HFFc6 (cell line): ENCODE data around the gene MAP4K4. TPM values are rescaled to one million over a fixed set of nuclear protein-coding genes. Genes with fewer than 3 reads are reported as not detected.

Experiments
- DNase-seq: peaks from one replicate; pipeline ENCODE4 v3.0.0-alpha.2; 2018
- H3K27ac Mint-ChIP-seq: 2 replicates; pipeline ENCODE4 v1.8.0; 2020; ENCODE audit warnings: mild to moderate bottlenecking, mixed read lengths
- H3K27me3 Mint-ChIP-seq: 2 replicates; pipeline ENCODE4 v1.8.0; 2021; ENCODE audit warnings: mild to moderate bottlenecking, moderate library complexity, mixed read lengths; ENCODE audit not compliant: insufficient read depth
- H3K36me3 Mint-ChIP-seq: 2 replicates; pipeline ENCODE4 v1.8.0; 2021; ENCODE audit warnings: low read depth, mixed read lengths
- H3K4me1 Mint-ChIP-seq: 2 replicates; pipeline ENCODE4 v1.8.0; 2020; ENCODE audit warnings: low read depth, mixed read lengths
- H3K4me3 Mint-ChIP-seq: 2 replicates; pipeline ENCODE4 v1.8.0; 2020; ENCODE audit warnings: mild to moderate bottlenecking, moderate library complexity, mixed read lengths
- H3K9me3 Mint-ChIP-seq: 2 replicates; pipeline ENCODE4 v1.8.0; 2020; ENCODE audit warnings: mild to moderate bottlenecking, mixed read lengths
- CTCF ChIP-seq: fragments of 200-600 bp; sonication (generic); IDR thresholded peaks from 2 replicates; pipeline ENCODE4 v1.5.0; 2021; ENCODE audit warnings: antibody characterized with exemption, mild to moderate bottlenecking
- total RNA-seq, 6 experiments: library from RNA; stranded (reverse); fragmentation: NEBNext Ultra II Directional; extraction: Animal tissue kit (Norgen Biotek cat#: 25700); gene quantifications; 2 replicates in 1 of 6; 3 replicates in 5 of 6; pipeline ENCODE4 v1.2.3, GENCODE V29; 2021

MAP4K4 gene
- total RNA-seq, 6 experiments from 2014 or later, result 103 to 124 (median 121) TPM

- Mint-ChIP-seq H3K27me3 (no peaks in the 10 kb centered on the region), H3K9me3 (no peaks in the 10 kb centered on the region), H3K27ac (peak overlapping the region; percentile 46), H3K36me3 (peaks cover 12% of the 10 kb centered on the region), H3K4me1 (peaks cover 88% of the 10 kb centered on the region), H3K4me3 (no peak overlapping the region)
- DNase-seq, result no peak
- no peak for TF ChIP-seq CTCF
Observed at GRCh38 chr2:101734505-101735165, 37.1 kb downstream of the MAP4K4 start.

GRCh38 chr2:101735166-101735533, 37.6 kb downstream of the MAP4K4 start:
- TF ChIP-seq CTCF, result no peak
- peaks cover 7% of the 10 kb centered on the region for H3K36me3 Mint-ChIP-seq
- DNase-seq, result no peak
- no peak overlapping the region for H3K4me3 Mint-ChIP-seq
- H3K4me1 Mint-ChIP-seq, result peaks cover 85% of the 10 kb centered on the region
- no peaks in the 10 kb centered on the region for H3K27me3 Mint-ChIP-seq
- H3K27ac Mint-ChIP-seq, result peak overlapping the region; percentile 39; the same call in 1 of the 2 replicates
- H3K9me3 Mint-ChIP-seq, result no peaks in the 10 kb centered on the region

GRCh38 chr2:101736233-101736632, 38.7 kb downstream of the MAP4K4 start:
- Mint-ChIP-seq H3K4me3 (no peak overlapping the region), H3K36me3 (peaks cover 4% of the 10 kb centered on the region; the same call in 1 of the 2 replicates), H3K27ac (peak overlapping the region; percentile 64), H3K9me3 (no peaks in the 10 kb centered on the region), H3K27me3 (no peaks in the 10 kb centered on the region), H3K4me1 (peaks cover 91% of the 10 kb centered on the region)
- TF ChIP-seq CTCF, result no peak
- DNase-seq, result no peak

- H3K4me1 Mint-ChIP-seq, result peaks cover 92% of the 10 kb centered on the region
- peak overlapping the region; percentile 38 for H3K4me3 Mint-ChIP-seq
- no peaks in the 10 kb centered on the region for H3K27me3 Mint-ChIP-seq
- H3K36me3 Mint-ChIP-seq, result peaks cover 4% of the 10 kb centered on the region; the same call in 1 of the 2 replicates
- peak overlapping the region; percentile 64 for H3K27ac Mint-ChIP-seq
- no peaks in the 10 kb centered on the region for H3K9me3 Mint-ChIP-seq
- DNase-seq, result peak; percentile 68
- no peak for TF ChIP-seq CTCF
Observed at GRCh38 chr2:101736861-101737291, 39.4 kb downstream of the MAP4K4 start.

- no peaks in the 10 kb centered on the region for H3K27me3 Mint-ChIP-seq
- H3K4me1 Mint-ChIP-seq, result peaks cover 92% of the 10 kb centered on the region
- H3K36me3 Mint-ChIP-seq, result peaks cover 4% of the 10 kb centered on the region; the same call in 1 of the 2 replicates
- H3K4me3 Mint-ChIP-seq, result 0 out of 2 replicates have a peak overlapping the region, but pooled peaks have one; percentile 24
- TF ChIP-seq CTCF, result no peak
- no peak for DNase-seq
- H3K9me3 Mint-ChIP-seq, result no peaks in the 10 kb centered on the region
- H3K27ac Mint-ChIP-seq, result peak overlapping the region; percentile 76
Observed at GRCh38 chr2:101737478-101738255, 40.2 kb downstream of the MAP4K4 start.
